Stimulated activated CD8-positive, alpha-beta memory T cell treated with anti-CD3 and anti-CD28 coated beads, Interleukin-7, amount 100 ng/mL, for 1 hour (primary cell): Measurements from ENCODE around the gene PIK3C3.
A peak's percentile ranks its signal among the peaks of the same experiment; 100 is the strongest.
"Not testable (repeated sequence)": the region's sequence is repeated elsewhere in the genome, so short reads cannot be mapped to it uniquely, and the experiment has no call there.

Experiments
- DNase-seq, 2 donors: peaks; one replicate each; pipeline ENCODE4 v3.0.0-alpha.2; 2020; ENCODE audit warnings: low read depth in 2 of 2

The PIK3C3 gene

GRCh38 chr18:42024131-42024530, 69.1 kb downstream of the PIK3C3 start:
- no peak for DNase-seq

GRCh38 chr18:42025491-42025890, 70.5 kb downstream of the PIK3C3 start:
- no peak for DNase-seq

GRCh38 chr18:42025974-42026625, 71.1 kb downstream of the PIK3C3 start:
- DNase-seq = no peak

GRCh38 chr18:42028247-42028832, 73.3 kb downstream of the PIK3C3 start:
- DNase-seq = no peak

GRCh38 chr18:42029092-42029491, 74.1 kb downstream of the PIK3C3 start:
- no peak for DNase-seq

GRCh38 chr18:42030586-42031182, 75.7 kb downstream of the PIK3C3 start:
- no peak for DNase-seq

GRCh38 chr18:42032447-42032846, 77.4 kb downstream of the PIK3C3 start:
- no peak for DNase-seq

GRCh38 chr18:42033137-42033810, 78.2 kb downstream of the PIK3C3 start:
- no peak for DNase-seq

GRCh38 chr18:42038936-42039335, 83.9 kb downstream of the PIK3C3 start:
- no peak for DNase-seq

- no peak for DNase-seq
Measured at GRCh38 chr18:42039396-42039795, 84.4 kb downstream of the PIK3C3 start.

GRCh38 chr18:42041793-42042192, 86.8 kb downstream of the PIK3C3 start:
- DNase-seq = no peak

GRCh38 chr18:42045346-42045745, 90.3 kb downstream of the PIK3C3 start:
- no peak for DNase-seq

GRCh38 chr18:42047721-42048120, 92.7 kb downstream of the PIK3C3 start:
- no peak for DNase-seq

- no peak for DNase-seq
Measured at GRCh38 chr18:42048158-42048557, 93.1 kb downstream of the PIK3C3 start.

GRCh38 chr18:42049536-42049935, 94.5 kb downstream of the PIK3C3 start:
- DNase-seq = not testable (repeated sequence)

- DNase-seq = no peak
Measured at GRCh38 chr18:42051411-42051810, 96.4 kb downstream of the PIK3C3 start.

- no peak for DNase-seq
Measured at GRCh38 chr18:42052122-42052708, 97.2 kb downstream of the PIK3C3 start.

- DNase-seq = peak; percentile 14 to 26
Measured at GRCh38 chr18:42053188-42053781, 98.3 kb downstream of the PIK3C3 start.

GRCh38 chr18:42064109-42064508, 109.1 kb downstream of the PIK3C3 start:
- DNase-seq = no peak

- no peak for DNase-seq
Measured at GRCh38 chr18:42067518-42067917, 112.5 kb downstream of the PIK3C3 start.

- DNase-seq = no peak
Measured at GRCh38 chr18:42068030-42068429, 113.0 kb downstream of the PIK3C3 start.

GRCh38 chr18:42069036-42069435, 114.0 kb downstream of the PIK3C3 start:
- DNase-seq = no peak
